BJ (cell line): ENCODE measurements around the gene RBM20. TPM values are rescaled to one million over a fixed set of nuclear protein-coding genes. Genes with fewer than 3 reads are reported as not detected.
A peak's percentile ranks its signal among the peaks of the same experiment; 100 is the strongest.
"Not testable (repeated sequence)": the region's sequence is repeated elsewhere in the genome, so short reads cannot be mapped to it uniquely, and the experiment has no call there.

Experiments used
- CTCF ChIA-PET: fragments of 350-600 bp; formaldehyde crosslinking; extraction: SDS; loops from one replicate; lab custom pipeline; 2021; ENCODE audit warnings: antibody characterized with exemption, inconsistent platforms; lab: Yijun Ruan, JAX
- POLR2A ChIA-PET: fragments of 300-600 bp; sonication (Branson Sonifier 250); formaldehyde crosslinking; extraction: SDS; loops from one replicate; lab custom pipeline; 2021; ENCODE audit warnings: antibody characterized with exemption; lab: Charles Lee
- DNase-seq: peaks from one replicate; pipeline ENCODE4 v3.0.0-alpha.2; 2011; ENCODE audit warnings: low read depth
- H3K27me3 ChIP-seq: 2 replicates; pipeline ENCODE4 v1.6.0; 2011; ENCODE audit warnings: low read length; ENCODE audit not compliant: control insufficient read depth, insufficient read depth
- H3K36me3 ChIP-seq: 2 replicates; pipeline ENCODE4 v1.5.1; 2011; ENCODE audit warnings: low read length; ENCODE audit not compliant: control insufficient read depth, insufficient read depth
- H3K4me3 ChIP-seq: 2 replicates; pipeline ENCODE4 v1.5.1; 2011; ENCODE audit warnings: low read depth, mild to moderate bottlenecking, control low read depth, low read length
- polyA plus RNA-seq: library from polyadenylated mRNA; depleted of rRNA; stranded (reverse); fragments of >200 nt; gene quantifications from 2 replicates; pipeline ENCODE4 v1.2.3, GENCODE V29; 2011
- TF ChIP-seq, protein P1 (sequence below): IDR thresholded peaks from 2 replicates; pipeline ENCODE4 v1.5.1; 2011; ENCODE audit warnings: low read depth, mild to moderate bottlenecking, control low read depth, inconsistent platforms, low read length, moderate library complexity; ENCODE audit not compliant: insufficient read depth

Gene RBM20
- polyA plus RNA-seq, 1 experiment: not detected

GRCh38 chr10:110608087-110608486, 36.0 kb upstream of the RBM20 start:
- TF ChIP-seq, protein P1, sequence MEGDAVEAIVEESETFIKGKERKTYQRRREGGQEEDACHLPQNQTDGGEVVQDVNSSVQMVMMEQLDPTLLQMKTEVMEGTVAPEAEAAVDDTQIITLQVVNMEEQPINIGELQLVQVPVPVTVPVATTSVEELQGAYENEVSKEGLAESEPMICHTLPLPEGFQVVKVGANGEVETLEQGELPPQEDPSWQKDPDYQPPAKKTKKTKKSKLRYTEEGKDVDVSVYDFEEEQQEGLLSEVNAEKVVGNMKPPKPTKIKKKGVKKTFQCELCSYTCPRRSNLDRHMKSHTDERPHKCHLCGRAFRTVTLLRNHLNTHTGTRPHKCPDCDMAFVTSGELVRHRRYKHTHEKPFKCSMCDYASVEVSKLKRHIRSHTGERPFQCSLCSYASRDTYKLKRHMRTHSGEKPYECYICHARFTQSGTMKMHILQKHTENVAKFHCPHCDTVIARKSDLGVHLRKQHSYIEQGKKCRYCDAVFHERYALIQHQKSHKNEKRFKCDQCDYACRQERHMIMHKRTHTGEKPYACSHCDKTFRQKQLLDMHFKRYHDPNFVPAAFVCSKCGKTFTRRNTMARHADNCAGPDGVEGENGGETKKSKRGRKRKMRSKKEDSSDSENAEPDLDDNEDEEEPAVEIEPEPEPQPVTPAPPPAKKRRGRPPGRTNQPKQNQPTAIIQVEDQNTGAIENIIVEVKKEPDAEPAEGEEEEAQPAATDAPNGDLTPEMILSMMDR: no peak
- ChIA-PET POLR2A (interaction anchor here (0.7 kb wide), 1 partner anchor 12 kb away, joined by 3 read pairs; no protein-coding TSS in a partner anchor), CTCF (interaction anchor here (0.6 to 2.8 kb wide), 10 partner anchors 10 to 304 kb away, joined by 3 to 16 read pairs (median 3); no protein-coding TSS in a partner anchor)

GRCh38 chr10:110609605-110610004, 34.5 kb upstream of the RBM20 start:
- TF ChIP-seq, protein P1: no peak
- Histone ChIP-seq H3K36me3 (peaks cover 1% of the 10 kb centered on the region; the same call in 1 of the 2 replicates), H3K4me3 (no peak overlapping the region), H3K27me3 (peaks cover 4% of the 10 kb centered on the region)
- no peak for DNase-seq
- ChIA-PET CTCF (interaction anchor here (0.8 to 2.8 kb wide), 7 partner anchors 8 to 306 kb away, joined by 3 to 11 read pairs (median 3); no protein-coding TSS in a partner anchor), POLR2A (no interaction called here)

More at GRCh38 chr10:110608087-110608486, 36.0 kb upstream of the RBM20 start:
- H3K27me3 ChIP-seq: peaks cover 4% of the 10 kb centered on the region
- peaks cover 1% of the 10 kb centered on the region; the same call in 1 of the 2 replicates for H3K36me3 ChIP-seq
- no peak overlapping the region for H3K4me3 ChIP-seq
- no peak for DNase-seq

- H3K27me3 ChIP-seq: peaks cover 4% of the 10 kb centered on the region
- DNase-seq: no peak
- ChIA-PET CTCF (interaction anchor here (0.6 to 2.4 kb wide), 18 partner anchors 9 to 1664 kb away, joined by 3 to 21 read pairs (median 4); no protein-coding TSS in a partner anchor), POLR2A (no interaction called here)
- H3K4me3 ChIP-seq: no peak overlapping the region
- H3K36me3 ChIP-seq: peaks cover 1% of the 10 kb centered on the region; the same call in 1 of the 2 replicates
- TF ChIP-seq, protein P1: peak; percentile 88
Observed at GRCh38 chr10:110610308-110610774, 33.8 kb upstream of the RBM20 start.

- H3K27me3 ChIP-seq, H3K4me3 ChIP-seq, H3K36me3 ChIP-seq, POLR2A ChIA-PET, DNase-seq: not testable (repeated sequence)
- CTCF ChIA-PET: interaction anchor here (0.6 to 2.4 kb wide), 19 partner anchors 9 to 1664 kb away, joined by 3 to 21 read pairs (median 4); no protein-coding TSS in a partner anchor
Observed at GRCh38 chr10:110610781-110611180, 33.4 kb upstream of the RBM20 start.

DNA sequence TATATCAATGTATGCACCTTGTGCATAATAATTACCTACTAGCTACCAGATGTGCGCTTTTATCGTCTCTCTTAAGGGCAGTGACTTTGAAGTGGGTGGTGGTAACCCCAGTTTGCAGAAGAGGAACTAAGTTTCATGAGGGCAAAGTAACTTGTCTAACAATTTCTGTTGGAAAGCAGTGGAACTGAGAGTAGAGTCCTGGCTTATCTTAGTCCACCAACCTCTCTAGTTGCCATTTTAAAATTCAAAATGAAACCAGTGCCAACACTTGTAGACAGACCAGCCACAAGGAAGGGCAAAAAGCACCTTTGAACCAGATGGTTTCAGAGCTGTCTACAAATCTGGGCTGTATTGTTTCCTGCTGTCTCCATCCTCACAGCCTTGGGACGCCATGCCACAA, 32.0 kb upstream of the RBM20 start:
- CTCF ChIA-PET: interaction anchor here (1.6 to 2.4 kb wide), 3 partner anchors 11 to 986 kb away, joined by 6 to 15 read pairs (median 8); no protein-coding TSS in a partner anchor
- TF ChIP-seq, protein P1: no peak
- H3K27me3 ChIP-seq: peaks cover 4% of the 10 kb centered on the region
- DNase-seq: no peak
- H3K4me3 ChIP-seq: no peak overlapping the region
- H3K36me3 ChIP-seq: no peaks in the 10 kb centered on the region
- POLR2A ChIA-PET: no interaction called here
